ENCODE data around the gene ZBTB12.
"Not testable (repeated sequence)": the region's sequence is repeated elsewhere in the genome, so short reads cannot be mapped to it uniquely, and the experiment has no call there.

The ZBTB12 gene

DNA sequence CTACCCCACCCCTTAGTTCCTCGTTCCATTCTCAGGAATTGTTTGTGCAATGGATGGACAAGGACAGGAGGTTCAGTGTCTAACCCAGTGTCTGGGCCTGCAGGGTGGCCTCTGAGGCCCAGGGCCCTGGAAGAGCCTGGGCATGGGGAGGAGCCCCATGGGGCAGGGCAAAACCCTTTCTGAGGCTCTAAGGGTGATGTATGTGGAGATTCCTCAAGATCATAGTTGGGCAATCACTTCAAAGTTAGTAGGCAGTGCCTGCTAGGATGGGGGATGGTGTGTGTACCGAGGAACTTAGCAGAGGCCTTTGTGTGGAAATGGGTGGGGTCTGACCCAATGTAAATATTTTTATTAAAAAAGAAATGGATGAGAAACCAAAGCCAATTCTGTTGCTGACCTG lies 18.9 kb upstream of the ZBTB12 start:
- DNase-seq, result no peak

DNA sequence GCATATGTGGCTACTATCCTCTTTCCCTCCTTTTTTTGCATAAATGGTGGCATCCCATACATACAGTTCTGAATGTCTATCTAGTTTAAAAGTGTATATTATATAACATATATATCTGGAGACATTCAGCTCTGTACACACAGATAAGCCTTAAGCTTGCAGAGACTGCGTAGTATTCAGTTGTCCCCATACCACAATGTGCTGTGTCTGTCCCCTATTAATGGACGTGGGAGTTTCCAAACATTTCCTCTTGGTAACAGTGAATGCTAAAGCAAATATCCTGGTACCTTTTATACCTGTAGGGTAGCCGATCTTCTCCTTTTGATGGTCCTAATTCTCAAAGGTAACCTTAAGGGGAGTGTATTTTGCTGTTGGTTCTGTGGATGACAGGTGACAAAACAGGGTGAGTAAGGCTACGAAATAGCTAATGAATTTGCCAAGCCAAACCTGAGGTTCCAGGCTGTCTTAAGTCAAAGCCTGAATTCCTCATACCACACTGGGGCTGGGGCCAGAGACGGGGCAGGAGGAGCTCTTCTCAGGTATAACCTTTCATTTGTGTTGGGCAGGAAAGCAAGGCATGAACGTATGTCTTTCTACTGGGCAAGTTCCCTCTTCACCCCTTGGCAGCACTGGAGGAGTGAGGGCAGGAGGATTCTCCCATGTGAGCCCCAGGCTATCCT lies 17.9 kb upstream of the ZBTB12 start:
- DNase-seq, result no peak

DNA sequence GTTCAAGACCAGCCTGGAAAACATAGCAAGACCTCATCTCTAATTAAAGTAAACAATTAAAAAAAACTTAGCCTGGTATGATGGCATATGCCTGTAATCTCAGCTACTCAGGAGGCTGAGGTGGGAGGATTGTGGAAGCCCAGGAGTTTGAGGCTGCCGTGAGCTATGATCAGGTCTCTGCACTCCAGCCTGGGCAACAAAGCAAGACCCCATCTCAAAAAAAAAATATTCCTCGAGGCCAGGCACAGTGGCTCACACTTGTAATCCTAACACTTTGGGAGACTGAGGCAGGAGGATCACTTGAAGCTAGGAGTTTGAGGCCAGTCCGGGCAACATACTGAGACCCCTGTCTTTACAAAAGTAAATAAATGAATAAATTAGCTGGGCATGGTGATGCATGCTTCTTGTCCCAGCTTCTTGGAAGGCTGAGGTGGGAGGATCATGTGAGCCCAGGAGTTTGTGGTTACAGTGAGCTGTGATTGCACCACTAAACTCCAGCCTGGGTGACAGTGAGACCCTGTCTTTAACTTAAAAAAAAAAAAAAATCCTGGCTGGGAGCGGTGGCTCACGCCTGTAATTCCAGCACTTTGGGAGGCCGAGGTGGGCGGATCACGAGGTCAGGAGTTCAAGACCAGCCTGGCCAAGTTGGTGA lies 16.3 kb upstream of the ZBTB12 start:
- no peak for DNase-seq

DNA sequence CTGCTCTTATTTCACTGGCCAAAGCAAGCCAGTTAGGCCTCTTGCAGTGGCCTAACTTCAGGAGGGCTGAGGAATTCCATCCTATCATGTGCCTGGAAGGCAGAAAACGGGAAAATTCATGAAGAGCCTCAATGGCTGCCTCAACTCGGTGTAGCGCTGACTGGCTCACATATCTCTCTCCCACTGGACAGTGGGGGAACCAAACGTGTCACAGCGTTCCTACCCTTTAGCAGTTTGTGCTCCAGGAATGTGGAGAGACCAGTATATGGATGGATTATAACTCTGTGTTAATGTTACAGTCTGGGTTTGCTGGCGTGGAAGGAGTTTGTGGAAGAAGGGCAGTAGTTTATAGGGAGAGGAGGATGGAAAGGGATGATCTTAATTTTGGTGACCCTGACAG lies 13.9 kb upstream of the ZBTB12 start:
- no peak for DNase-seq

DNA sequence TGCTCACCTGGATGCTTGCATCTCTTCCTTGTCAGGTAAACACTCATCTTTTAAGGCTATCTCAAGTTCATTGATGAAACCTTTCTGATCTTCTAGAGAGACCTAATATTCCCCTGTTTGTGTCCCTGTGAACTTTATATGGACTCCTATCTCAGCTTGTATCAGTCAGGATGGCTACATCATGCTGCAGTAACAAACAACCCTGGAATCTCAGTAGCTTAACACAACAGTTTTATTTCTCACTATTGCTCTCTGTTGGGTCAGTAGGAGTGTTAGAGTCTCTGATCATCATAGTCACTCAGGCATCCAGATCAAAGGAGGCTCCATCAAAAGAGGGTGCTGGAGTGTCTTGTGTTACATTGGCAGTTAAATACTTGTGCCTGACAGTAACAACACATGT lies 13.5 kb upstream of the ZBTB12 start:
- no peak for DNase-seq

DNA sequence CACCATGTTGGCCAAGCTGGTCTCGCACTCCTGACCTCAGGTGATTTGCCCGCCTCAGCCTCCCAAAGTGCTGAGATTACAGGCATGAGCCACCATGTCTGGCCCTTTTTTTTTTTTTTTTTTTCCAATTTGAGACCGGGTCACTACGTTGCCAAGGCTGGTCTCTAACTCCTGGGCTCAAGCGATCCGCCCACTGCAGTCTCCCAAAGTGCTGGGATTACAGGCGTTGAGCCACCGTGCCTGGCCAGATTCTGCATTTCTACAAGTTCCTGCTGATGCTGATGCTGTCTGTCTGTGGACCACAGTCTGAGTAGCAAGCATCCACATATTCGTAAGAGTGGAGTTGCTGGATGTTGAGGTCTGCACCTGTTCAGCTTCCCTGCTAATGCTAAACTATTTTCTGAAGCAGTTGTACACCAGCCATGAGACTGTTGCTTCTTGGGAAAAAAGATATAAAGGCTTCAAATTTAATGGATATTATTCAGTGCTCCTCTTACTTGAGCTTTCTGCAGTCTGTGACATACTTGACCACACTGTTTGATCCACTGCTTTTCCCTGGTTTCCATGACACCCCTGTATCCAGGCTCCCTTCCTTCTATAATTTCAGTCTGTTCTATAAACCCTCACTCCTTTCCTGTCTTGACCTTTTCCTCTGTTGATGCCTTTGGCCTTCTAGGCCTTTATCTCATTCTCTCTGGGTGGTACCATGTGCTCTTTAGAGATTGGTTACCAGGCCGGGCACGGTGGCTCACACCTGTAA lies 10.1 kb upstream of the ZBTB12 start:
- DNase-seq, result no peak

DNA sequence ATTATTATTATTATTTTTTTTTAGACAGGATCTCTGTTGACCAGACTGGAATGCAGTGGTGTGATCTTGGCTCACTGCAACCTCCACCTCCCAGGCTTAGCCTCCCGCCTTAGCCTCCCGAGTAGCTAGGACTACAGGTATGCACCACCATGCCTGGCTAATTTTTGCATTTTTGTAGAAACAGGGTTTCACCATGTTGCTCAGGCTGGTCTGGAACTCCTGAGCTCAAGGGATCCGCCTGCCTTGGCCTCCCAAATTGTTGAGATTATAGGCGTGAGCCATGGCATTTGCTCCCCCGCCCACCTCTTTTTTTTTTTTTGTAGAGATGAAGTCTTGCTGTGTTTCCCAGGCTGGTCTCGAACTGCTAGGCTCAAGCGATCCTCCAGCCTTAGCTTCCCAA lies 7.4 kb upstream of the ZBTB12 start:
- not testable (repeated sequence) for DNase-seq

DNA sequence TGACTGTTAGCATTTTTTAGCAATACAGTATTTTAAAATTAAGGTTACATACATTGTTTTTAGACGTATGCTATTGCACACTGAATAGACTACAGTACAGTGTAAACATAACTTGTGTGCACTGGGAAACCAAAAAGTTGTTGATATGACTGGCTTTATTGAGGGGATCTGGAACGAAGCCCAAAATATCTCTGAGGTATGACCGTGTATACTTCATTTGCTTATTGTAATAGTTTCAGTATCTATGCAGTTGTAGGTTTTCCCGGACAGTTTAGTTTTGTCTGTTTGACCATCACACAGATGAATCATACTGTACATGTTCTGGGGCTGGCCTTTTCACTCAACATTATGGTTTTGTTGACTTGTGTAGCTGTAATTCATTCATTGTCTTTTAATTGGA lies 6.9 kb upstream of the ZBTB12 start:
- no peak for DNase-seq

DNA sequence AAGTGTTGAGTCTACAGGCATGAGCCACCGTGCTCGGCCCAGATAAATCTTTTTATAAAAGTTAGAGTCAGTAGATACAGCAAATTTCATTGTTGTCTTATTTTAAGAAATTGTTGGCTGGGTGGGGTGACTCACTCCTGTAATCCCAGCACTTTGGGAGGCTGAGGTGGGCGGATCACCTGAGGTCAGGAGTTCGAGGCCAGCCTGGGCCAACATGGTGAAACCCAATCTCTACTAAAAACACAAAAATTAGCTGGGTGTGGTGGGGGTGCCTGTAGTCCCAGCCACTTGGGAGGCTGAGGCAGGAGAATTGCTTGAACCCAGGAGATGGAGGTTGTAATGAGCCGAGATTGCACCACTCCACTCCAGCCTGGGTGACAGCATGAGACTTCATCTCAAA lies 6.4 kb upstream of the ZBTB12 start:
- DNase-seq, result not testable (repeated sequence)

DNA sequence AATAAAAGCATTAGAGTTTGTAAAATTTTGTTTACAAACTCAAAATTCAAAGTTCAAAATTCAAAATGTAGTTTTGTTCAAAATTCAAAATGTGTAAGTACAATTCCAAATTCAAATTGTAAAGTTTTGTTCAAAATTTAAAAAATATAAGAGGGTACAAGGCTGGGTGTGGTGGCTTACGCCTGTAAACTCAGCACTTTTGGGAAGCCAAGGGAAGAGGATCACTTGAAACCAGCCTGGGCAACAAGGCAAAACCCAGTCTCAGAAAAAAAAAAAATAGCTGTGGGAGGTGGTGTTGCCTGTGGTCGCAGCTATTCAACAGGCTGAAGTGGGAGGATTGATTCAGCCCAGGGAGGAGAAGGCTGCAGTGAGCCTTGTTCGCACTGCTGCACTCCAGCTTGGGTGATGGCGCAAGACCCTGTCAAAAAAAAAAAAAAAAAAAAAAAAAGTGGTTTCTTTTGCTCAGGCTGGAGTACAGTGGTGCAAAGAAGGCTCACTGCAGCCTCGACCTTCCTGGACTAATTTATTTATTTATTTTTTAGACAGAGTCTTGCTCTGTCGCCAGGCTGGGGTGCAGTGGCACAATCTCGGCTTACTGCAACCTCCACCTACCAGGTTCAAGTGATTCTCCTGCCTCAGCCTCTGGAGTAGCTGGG lies 5.4 kb upstream of the ZBTB12 start:
- DNase-seq, result no peak

DNA sequence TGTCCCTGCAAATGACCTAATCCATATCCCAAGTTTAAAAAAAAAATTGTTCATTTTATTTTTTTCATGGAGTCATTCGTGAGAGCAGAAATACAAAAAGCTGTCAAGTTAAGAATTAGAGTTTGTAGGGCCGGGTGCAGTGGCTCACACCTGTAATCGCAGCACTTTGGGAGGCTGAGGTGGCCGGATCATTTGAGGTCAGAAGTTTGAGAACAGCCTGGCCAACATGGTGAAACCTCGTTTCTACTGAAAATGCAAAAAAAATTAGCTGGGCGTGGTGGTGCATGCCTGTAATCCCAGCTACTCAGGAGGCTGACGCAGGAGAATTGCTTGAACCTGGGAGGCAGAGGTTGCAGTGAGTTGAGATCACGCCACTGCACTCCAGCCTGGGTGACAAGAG lies 4.8 kb upstream of the ZBTB12 start:
- not testable (repeated sequence) for DNase-seq

DNA sequence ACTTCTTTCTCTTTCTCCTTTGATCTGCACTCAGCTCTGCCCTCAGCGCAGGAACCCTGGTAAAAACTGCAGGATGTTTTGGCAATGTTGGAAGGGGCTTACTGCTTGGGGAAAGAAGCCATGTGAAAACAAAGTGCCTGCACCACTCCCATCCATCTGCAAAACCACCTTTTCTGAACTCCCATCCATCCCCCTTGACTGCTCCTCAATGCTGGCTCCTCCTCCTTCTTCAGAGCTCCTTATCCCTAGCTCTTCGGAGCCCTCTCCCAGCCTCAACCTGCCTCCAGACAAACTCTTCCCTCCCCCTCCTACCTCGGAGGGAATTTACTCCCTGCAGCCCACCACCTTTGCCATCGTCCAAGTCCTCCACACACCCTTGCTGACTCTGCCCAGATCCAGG lies 4.2 kb upstream of the ZBTB12 start:
- DNase-seq, result no peak

DNA sequence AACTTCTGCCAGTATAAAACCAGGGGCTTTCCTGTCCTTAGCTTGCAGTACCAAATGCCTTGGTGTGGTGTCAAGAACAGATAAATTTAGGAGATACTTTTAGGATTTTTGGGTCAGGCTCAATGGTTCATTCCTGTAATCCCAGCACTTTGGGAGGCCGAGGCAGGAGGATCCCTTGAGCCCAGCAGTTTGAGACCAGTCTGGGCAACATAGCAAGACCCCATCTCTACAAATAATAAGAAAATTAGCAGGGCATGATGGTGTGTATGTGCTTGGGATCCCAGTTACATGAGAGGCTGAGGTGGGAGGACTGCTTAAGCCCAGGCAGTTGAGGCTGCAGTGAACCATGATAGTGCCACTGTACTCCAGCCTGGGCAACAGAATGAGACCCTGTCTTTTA lies 3.2 kb upstream of the ZBTB12 start:
- no peak for DNase-seq

DNA sequence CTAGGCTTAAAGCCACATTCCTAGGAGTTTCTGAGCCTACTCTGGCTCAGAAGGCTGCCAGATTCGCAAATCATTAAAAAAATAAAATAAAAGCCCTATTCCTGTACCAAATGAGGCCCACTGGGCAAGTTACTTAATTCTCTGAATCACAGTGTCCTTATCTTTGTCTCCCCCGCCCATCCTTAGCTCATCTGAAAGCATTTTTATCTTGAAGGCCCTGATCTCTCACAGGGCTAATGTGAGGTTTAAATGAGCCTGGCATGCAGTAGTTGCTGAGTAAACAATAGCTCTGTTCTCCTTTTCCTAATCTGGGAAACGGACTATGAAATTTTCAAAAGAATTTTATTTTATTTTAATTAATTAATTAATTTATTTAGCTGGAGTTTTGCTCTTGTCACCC lies 2.1 kb upstream of the ZBTB12 start:
- DNase-seq, result no peak

DNA sequence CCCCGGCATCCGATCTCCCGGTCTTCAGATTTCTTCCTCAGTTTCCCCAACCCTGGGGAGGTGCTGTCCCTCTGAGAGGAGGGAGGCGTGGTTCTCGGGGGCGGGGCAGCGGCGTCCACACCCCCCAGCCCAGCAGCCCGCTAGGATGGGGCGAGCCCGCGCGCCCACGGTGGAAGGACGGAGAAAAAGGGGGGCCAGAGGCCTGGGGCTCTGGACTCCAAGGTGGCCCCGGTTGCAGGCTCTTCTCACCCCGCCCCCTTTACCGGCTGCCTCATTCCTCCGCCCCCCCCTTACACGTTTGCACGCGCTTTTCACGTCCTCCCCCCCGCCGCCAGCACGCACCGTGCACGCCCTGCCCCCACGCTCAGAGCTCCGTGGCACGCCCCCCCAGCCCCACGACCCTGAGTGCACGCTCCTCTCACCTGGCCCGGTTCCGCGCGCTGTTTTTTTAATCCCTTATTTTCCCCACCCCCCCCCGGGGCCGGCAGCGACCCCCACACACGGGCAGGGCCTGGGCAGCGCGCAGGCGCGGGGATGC lies 402 bp downstream of the ZBTB12 start:
- DNase-seq, result peak; percentile 59 to 66

DNA sequence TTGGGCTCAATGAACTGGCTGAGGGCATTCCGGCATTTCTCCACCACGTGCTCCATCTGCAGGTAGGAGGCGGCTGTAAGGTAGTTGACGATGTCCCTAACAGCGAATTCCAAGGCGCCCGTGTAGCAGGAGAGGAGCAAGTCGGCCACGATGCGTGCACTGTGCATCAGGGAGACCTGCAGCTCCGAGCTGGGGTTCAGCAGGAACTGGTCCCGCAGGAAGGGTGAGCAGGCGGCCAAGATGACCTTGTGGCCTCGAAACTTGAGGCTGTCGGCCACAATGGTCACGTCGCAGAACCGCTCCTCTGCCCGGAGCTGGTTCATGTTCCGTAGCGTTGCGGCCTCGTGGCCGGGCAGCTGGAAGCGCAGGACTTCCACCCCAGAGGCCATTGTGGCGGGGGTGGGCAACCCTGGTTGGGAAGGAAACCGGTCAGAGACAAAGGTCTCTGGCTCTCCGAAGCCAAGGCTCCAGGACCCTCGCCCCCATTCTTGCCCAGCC lies 920 bp downstream of the ZBTB12 start:
- no peak for DNase-seq

DNA sequence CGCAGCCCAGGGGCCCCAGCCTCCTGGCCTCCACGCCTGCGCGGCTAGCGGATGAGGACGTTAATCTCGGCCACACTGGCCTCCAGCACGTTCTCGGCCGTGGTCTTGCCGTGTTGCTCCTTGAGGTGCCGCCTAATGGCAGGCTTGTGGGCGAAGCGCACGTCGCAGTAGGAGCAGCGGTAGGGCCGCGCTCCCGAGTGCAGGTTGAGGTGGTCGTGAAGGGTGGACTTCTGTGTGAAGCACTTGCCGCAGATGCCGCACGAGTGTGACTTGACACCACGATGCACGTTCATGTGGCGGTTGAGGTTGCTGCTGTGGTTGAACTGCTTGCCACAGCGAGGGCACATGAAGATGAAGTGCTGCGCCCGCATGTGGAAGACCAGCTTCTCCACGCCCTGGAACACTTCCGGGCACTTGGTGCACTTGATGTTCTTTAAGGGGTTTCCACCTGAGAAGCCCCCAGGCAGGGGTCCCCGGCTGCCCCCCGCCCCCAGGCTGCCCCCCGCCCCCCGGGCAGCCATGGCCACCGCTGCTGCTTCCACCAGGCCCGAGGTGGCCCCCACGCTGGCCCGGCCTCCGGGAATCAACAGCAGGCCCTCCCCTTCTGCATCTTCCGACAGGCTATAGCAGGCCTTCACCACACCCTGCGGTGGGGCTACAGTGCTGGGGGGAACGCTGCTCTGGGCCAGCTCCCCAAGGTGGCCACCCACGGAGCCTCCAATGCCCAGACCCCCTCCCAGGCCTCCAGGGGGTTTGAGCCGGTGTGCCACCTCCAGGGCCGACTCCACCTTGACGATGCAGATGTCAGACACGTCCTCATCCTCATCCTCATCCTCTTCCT lies 1.8 kb downstream of the ZBTB12 start:
- peak in 1 of 2 donors; percentile 29 for DNase-seq

DNA sequence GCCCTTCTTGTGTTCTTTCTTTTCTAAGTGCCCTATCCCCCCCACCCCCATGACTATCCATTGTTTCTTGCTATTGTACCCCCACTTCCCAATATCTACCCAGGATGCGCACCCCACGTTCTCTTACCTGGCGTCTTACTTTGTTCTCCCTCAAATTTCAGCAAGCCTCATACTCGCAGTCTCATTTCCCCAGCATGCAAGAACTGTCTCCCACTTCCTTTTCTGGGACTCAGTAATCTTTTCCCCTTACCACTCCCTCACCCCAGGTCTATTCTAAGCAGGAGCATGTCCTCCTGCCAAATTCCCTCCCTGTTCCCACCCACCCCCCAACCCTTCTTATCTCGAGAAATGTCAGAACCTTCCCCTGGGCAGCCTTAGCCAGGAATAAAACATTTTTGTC lies 2.7 kb downstream of the ZBTB12 start:
- DNase-seq, result no peak

DNA sequence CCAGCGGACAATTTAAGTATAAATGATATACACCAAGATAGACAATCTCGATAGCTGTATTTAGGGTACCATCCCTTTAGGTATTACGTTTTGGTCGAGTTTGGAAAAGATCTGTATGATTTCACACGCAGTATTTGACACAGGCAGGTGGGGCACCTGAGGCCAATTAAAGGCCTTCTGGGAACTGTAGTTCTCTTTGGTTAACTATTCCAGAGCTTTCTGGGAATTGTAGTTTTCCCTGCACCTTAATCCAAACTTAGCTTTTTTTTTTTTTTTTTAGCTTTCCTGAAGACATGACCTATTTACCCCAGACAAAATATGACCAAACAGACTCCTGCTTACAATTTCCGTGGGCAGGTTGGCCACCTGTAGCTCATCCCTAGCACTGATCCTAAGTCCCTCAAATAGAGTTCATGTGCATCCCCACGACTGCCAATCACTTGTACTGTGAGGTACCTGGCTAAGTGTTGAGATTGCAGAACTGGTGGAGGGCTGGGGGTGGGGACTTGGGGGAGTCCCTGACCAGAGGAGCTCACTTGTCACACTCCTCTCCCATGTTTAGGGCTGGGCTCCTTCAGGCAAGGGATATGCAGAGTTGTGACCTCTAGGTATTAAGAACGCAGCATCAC lies 3.4 kb downstream of the ZBTB12 start:
- peak; percentile 37 to 76 for DNase-seq

DNA sequence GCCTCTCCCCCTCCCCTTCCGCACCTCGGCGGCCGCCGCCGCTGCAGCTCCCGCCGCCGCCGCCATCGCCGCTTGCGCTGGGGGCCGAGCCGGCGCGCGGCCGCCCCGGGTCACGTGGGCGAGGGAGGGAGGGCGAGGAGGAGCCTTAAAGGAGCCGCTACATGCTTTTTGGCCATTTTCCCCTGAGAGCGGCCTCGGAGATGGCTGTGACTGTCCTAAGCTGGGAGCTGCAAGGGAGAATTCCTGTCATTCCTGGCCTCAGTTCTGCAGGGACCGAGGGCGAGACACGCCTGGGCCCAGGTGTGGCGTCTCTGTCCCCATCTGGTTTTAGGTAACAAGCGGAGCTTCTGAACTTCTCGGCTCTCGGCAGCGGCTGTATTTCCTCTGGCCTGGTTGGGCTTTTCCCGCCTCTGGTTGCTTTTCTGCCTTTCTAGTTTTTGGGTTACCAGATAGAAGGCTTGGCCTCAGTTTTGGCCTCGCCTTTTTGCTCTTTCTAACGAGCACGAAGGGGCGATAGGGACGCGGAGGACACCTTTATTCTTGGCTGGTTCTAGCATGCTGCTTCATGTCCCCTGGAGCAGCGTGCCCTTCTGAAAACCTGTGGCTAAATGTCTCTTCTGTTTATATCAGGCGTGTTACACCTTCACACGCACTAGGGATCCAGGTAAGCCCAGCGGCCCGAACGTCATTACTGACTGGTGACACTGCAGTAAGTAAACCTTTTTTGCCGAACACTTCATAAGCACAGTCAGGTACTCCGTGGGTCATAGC lies 4.1 kb downstream of the ZBTB12 start, which contains the start of gene EHMT2:
TSS of gene EHMT2 (minus strand) at position 87 of the 771 bp plus-strand sequence. CDS start at position 66, 21 bp downstream.
- peak; percentile 80 to 88 for DNase-seq

Measured in CD4-positive, alpha-beta T cell treated with Interferon alpha-2 for 1 hour (primary cell).